Measurements from ENCODE around the gene DRC3.

Gene DRC3

DNA sequence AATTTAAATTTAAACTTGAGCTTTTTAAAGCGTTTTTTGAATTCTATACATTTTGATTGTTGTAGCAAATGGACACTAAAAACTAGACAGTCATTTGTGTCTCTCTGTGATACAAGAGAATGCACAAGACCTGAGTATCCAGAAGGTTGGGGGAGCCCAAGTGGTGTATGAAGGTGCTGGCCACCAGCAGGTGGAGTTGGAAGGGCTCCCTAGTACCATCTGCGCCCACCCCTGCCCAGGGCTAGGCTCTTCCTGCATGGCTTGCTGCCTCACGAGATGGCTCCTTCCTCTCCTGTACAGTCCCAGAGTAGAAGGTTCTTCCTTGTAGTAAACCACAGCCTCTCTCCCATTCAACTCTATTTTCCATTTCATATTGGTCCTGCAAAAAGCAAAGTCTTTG lies 83.6 kb downstream of the DRC3 start:
- no peak for DNase-seq

DNA sequence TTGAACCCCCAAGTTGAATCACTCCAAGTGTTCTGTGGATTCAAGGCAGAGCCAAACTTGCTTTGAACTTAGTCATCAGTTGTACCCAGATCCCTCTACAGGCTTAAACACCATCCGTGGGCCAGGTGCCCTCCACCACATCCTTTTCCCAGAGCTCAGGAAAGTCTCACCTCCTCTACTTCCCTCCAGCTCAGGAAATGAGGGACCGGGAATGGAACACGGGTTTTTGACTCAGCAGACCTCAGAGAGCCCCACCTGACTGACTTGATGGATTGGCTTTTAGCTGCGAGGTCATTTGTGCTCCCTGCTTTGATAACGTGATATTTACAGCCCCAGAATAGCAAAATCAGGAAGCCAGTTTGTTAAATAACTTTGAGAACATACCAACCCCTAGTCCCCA lies 86.6 kb downstream of the DRC3 start:
- no peak for DNase-seq

DNA sequence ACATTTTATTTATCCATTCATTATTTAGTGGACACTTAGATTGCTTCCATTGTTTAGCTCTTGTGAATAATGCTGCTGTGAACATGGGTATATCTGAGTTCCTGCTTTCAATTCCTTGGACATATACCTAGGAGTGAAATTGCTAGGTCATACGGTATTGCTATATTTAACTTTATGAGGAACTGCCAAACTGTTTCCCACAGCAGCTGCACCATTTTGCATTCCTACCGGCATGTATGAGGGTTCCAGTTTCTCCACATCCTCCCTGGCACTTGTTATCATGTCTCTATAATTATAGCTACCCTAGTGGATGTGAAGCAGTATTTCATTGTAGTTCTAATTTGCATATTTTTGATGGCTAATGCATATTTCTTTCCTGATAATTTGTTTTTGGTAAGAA lies 91.4 kb downstream of the DRC3 start:
- DNase-seq: no peak

DNA sequence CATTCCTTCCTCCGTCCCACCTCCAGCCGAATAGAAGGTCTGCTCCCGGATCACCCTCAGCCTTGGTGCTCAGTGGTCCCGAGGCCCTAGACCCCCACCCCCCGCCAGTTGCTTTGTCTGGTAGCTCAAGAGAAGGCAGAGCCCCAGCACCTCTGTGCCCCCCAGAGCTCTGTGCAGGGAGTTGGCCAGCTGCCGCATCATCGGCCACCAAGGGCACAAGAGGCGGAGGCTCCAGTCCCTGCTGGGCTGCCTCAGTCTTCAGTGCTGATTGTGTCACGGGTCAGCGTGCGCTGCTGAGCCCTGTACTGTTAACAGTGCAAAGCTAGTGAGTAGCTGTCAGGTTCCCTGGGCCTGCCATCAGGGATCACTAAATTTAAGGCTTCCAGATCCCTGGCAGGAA lies 92.9 kb downstream of the DRC3 start:
- no peak for DNase-seq

All from stimulated activated CD8-positive, alpha-beta memory T cell treated with anti-CD3 and anti-CD28 coated beads, Interleukin-4, amount 100 ng/mL, for 48 hours (primary cell).